ENCODE data around the gene IGSF21.
"Not testable (repeated sequence)": the region's sequence is repeated elsewhere in the genome, so short reads cannot be mapped to it uniquely, and the experiment has no call there.

The IGSF21 gene

DNA sequence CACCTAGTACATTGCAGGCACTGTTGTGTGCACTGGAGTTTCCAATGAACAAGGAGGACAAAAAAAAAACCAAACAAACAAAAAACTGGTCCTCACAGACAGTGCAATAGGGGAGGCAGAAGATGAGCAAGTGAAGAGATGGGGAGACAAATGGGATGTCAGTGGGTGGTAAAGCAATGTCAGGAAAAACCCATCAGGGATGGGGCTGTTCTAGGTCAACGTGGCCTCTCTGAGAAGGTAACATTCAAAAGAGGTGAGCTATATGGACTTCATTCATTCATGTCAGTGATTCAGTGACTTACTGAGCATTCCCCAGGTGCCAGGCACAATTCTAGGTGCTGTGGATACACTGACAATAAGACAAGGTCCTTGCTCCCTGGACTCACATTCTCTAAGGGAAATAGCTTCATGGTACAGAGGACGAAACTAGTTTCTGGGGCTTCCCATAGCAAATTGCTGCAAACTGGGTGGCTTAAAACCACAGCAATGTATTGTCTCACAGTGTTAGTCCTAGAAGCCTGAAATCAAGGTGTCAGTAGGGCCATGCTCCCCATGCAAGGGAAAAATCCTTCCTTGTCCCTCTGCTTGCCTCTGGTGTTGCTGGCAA is 232.7 kb downstream of the IGSF21 start:
- DNase-seq: no peak

DNA sequence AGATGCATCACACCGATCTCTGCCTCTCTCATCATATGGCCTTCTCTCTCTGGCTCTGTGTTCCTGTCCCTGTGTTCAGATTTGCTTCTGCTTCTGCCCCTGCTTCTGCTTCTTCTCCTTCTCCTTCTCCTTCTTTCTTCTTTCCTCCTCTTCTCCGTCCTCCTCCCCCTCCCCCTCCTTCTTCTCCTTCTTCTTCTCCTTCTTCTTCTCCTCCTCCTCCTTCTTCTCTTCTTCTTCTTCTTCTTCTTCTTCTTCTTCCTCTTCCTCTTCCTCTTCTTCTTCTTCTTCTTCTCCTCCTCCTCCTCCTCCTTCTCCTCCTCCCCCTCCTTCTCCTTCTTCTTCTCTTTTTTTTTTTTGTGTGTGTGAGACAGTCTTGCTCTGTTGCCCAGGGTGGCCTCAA is 233.2 kb downstream of the IGSF21 start:
- no peak for DNase-seq

DNA sequence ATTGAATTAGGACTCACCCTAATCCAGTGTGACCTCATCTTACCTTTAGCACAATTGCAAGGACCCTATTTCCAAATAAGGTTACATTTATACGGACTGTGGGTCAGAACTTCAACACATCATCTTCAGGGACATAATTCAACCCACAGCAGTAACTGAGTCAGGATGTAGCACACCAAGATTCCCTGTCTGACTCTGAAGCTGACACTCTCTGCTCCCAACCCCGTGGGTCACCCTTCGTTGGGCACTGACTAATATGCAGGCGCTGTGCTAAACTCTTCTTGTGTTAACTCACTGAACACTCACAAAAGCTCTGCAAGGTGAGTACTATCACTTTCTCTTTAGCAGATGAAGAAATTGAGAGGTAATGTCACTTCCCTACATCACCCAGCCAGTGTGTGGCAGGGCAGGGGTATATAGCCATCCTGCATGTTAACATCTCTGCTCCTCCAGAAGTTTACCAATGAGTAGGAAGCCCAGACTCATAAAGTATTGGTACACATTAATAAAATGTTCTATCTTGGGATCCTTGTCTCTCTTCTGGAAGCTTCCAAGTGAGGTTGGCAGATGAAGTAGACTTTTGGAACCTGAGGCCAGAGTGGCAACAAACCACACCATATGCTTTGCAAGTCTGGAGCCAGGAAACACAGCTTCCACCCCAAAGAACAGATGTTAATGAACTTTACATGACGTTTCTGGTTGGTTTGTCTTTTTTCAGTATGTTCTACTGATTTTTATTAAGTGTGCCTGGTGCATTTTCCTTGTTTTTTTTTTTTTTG is 233.9 kb downstream of the IGSF21 start:
- DNase-seq: no peak

DNA sequence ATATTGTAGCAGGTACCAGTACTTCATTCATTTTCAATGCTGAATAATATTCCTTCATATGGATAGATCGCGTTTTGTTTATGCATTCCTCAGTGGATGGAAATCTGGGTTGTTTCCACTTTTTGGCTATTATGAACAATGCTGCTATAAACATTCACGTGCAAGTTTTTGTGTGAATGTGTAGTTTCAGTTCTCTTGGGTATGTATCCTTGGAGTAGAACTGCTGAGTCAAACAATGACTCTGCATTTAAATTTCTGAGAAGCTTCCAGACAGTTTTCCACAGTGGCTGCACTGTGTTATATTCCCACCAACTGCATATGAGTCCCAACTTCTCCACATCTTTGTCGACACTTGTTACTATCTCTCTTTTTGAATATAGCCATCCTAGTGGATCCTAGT is 235.1 kb downstream of the IGSF21 start:
- no peak for DNase-seq

DNA sequence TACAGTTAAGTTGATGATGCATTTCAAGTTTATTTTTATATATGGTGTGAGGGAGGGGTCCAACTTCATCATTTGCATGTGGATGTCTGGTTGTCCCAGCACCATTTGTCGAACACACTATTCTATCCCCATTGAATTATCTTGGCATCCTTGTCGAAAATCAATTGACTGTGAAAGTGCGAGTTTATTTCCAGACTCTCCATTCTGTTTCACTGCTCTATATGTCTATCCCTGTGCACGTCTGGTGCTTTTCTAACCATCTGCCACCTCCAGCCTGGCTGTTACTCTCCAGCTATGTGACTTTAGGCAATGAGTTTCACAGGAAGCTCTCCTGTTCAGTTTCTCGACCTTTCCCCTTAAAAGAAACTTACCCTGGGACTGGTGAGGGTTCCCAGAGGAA is 236.0 kb downstream of the IGSF21 start:
- DNase-seq: no peak

DNA sequence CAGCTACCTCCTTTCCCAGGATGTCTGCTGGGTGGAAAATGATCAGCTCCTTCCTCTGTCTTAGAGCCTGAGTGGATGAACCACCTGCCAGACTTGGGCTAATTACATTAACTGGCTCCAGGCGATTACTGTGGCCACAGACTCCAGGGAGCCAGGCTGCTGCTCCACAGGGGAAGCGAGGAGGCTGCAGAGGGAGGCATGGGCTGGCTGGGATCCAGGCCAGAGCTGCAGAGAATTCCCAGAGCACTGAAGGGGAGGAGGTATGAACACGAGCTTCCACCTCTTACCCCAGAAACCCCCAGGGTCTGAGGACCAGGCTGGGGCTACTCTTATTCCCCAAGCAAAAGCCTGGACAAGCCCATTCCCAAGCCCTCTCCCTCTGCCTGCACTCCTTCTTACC is 237.2 kb downstream of the IGSF21 start:
- DNase-seq: peak; percentile 84

DNA sequence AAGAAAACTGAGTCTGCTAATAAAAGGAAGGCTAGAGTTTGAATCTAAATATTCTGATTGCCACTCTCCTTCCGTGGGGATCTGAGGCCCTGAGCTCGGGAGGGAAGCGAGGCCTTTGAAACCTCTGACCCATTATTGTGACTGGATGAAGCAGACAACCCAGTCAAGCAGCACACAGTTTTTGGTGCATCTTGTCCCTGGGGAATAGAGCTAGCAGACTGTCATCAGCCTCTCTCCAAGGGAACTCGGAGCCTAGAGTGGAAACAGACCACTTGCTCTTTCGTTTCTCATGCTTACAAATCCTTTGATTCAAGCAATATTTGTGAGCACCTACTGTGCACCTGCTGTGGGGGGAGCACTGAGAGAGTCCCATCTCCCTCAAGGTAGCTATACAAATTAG is 240.0 kb downstream of the IGSF21 start:
- no peak for DNase-seq

DNA sequence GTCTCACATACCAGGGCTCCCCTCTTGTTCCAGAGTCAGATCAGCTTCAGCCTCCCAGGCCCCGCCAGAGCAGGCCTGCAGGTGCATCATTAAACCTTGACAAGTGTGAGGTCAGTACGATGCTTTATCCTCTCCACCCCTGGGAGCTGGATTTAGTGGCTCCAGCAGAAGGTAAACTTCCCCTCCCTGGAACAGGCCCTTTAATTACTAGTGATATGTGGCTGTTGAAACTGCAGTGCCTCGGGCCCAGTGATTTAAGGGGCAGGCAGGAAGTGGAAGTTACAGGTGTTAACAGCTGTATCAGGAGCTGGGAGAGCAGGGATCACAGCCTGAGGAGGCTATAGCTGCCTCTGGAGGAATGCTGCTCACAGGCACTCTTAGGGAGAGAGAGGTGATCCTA is 240.8 kb downstream of the IGSF21 start:
- DNase-seq: no peak

DNA sequence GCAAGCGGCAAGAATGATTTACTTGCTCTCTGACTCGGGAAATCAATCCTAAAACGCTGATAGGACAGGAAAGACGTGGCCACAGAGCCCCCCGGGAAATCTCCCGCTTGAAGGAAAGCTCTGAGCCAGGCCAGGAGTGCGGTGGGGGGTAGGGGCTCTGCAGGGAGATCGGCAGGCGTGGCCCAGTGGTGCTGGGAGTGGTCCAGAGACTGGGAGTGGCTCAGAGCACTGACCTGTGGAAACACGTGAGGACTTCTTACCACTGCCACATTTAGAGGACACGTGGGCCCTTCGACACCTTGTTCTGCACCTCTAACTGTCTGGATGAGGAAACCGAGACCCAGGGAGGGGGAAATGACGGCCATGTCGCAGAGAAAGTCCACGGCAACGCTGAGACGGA is 243.1 kb downstream of the IGSF21 start:
- no peak for DNase-seq

DNA sequence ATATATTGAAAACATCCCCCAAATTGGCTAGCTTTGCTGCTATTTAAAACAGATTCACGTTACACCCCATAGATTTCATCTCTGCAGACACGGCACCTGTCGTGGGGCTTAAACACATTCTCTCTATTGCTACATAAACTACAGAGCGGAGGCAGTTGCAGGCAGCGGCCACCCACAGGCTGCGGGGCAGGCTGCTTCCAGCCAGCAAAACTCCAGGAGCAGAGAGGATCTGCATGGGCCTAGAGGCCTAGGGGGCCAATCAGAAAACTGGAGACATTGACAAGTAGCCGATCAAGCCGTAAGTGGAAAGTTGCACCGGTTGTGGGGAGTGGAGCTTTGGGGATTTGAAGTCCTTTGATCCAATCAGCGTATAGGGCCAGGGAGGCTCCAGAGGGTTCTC is 244.1 kb downstream of the IGSF21 start:
- no peak for DNase-seq

DNA sequence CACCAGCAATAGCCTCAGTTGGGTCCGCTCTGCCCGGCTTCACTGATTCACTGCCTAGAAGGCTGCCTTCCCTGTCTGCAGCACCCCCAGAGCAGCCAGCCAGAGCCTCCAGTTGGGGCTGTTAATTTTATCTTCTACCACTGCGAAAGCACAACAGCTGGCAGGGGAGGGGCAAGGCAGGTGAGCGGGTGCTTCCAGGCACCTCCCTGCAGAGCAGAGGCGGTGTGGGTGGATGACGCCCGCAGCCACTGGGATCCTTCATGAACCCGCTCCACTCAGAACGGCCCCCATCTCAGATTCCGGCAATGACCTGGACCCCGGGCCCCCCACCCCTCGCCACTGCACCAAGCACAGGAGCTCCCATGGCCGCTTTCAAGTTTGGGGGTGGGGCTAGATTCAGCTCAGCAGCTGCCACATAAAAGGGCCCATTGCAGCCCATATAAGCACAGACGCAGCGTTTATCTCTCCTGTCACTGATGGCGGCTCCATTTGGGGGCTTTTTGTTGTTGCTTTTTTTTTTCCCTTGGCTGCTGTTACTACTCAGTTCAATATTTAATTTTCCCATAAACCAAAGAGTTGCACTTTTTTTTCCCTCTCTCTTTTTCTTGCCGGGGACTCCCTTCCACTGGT is 245.2 kb downstream of the IGSF21 start:
- DNase-seq: no peak

DNA sequence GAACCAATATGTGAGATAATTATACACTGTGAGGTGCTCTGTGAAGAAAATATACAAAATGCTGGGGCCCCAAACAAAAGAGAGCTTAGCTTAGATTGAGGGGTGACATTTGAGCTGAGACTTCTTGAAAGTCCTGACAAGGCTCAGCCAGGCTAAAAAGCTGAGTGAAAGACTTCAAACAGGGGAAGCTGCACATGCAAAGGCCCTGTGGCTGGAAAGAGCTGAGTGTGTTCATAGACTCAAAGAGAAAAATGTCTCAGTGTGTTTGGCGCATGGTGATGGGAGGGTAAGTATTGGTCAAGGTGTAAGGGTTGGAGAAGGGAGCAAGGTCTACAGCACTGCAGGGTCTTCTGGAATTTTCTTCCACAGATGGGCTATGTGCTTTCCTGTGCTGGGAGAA is 245.9 kb downstream of the IGSF21 start:
- DNase-seq: no peak

DNA sequence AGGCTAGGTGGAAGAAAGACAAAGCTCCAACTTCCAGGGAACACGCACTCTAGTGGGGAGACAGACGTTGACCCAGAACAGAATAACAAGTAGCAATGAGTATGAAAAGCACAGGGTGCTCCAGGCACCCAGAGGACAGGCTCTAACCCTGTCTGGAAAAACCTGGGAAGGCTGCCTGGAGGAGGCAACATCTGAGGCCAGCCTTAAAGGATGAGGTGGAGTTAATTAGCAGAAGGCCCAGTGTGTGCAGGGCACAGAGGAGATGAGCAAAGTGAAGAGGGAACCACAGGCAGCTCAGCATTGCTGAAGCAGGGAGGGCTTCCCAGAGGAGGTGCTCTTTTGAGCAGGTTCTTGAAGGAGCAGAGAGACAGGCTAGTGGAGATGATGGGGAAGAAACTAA is 246.4 kb downstream of the IGSF21 start:
- DNase-seq: no peak

DNA sequence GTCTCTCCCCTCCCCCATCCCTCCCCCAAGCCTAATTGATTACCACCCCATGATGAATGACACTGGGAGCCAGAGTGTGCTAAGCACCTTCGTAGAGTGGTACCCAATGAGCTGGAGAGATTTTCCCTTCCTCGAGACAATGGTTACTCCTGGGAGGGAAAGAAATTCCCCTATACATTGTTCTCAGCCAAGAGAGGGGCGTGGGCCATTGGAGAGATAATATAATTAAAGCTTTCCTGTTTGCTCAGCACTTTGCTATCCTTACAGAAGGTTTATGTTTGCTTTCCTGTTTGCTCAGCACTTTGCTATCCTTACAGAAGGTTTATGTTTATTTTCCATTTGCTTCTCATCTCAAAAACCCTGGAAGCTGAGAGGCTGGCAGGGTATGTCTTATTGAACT is 247.0 kb downstream of the IGSF21 start:
- DNase-seq: no peak

DNA sequence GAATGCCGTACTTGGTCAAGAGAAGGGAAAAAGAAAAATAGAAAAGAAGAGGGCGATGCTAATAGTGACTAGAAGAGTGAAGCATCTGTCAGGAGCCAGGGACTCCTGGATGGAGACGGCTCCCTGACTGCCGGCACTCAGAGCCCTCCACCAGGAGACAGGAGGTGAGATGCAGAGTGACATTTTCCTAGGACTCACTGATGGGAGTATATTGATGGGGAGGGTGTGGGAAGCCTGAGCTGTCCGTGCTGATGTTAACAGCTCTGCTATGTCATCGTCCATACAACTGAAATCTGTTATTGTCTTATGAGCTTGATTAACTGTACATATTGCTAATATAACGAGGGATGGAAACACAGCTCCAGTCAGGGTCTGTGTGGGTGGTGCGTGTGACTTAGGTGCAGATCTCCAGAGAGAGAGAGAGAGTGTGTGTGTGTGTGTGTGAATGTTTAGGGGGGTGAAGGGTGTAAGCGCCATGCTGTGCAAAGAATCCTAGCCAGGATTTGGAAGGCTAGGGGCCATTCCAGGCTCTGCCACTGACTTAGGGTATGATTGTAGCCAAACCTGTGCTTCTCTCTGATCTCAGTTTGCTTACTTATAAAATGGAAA is 250.1 kb downstream of the IGSF21 start:
- no peak for DNase-seq

DNA sequence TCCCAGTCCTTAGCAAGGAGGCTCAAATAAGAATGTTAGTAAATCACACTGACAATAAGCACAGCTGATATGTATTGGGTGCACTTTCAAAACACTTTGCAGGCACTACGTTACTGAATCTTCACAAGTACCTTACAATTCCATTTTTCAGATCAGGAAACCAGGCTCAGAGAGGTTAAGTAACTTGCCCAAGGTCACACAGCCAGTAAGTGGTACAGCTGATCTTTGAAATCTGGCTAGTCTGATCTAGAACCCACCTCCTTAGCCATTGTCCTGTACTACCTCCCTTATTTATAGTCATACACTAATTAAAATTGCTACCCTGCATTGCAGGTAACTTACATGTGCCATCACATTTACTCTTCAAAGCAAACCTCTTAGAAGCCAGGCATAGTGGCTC is 251.0 kb downstream of the IGSF21 start:
- DNase-seq: no peak

DNA sequence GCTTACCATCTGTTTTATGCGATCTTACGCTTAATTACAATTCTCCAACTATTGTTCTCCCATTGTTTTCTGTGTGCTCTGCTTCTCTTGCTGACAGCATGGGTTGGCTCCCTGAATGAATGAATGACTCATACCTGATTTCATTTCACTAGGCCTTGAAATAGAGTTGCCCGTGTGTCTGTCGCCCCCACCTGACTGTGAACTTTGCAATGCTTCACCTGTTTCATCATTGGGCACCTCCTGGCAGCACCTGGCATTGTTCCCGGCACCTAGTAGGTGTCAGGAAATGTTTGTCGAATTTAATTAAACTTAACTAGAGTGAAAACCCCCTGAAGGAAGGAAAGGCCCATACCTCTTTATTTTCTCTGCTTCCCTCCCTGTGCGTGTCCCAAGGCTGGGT is 252.7 kb downstream of the IGSF21 start:
- no peak for DNase-seq

DNA sequence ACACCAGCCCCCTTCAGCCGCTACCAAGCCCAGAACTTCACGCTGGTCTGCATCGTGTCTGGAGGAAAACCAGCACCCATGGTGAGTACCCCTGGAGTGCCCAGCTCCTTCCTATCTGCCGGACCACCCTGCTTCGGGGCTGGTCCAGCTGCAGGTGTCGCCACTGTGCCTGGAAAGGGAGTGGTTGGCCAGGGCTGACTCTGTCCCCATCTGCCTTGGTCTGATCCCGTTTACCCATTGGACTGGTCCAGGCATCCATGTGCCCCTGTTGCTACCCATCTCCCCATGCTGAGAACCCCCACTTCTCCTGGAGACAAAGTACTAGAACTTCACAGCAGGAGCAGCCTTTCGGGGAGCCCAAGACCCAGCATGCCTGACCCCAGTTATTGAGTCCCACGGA is 254.6 kb downstream of the IGSF21 start:
- no peak for DNase-seq

DNA sequence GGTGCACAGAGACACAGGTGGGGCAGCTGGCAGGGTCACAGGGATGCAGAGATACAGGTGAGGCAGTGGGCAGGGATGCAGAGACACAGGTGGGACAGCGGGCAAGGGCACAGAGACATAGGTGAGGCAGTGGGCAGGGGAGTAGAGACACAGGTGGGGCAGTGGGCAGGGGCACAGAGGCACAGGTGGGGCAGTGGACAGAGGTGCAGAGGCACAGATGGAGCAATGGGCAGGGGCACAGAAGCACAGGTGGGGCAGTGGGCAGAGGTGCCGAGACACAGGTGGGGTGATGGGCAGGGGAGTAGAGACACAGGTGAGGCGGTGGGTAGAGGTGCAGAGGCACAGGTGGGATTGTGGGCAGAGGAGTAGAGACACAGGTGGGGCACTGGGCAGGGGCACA is 255.8 kb downstream of the IGSF21 start:
- DNase-seq: no peak

DNA sequence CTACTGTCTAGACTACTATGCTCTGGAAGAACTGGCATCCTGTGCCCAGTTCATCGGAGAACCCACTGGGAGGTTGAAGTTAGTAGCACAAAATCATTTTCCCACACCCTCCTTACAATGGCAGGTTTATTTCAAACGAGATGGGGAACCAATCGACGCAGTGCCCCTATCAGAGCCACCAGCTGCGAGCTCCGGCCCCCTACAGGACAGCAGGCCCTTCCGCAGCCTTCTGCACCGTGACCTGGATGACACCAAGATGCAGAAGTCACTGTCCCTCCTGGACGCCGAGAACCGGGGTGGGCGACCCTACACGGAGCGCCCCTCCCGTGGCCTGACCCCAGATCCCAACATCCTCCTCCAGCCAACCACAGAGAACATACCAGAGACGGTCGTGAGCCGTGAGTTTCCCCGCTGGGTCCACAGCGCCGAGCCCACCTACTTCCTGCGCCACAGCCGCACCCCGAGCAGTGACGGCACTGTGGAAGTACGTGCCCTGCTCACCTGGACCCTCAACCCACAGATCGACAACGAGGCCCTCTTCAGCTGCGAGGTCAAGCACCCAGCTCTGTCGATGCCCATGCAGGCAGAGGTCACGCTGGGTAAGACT is 257.6 kb downstream of the IGSF21 start:
- no peak for DNase-seq

DNA sequence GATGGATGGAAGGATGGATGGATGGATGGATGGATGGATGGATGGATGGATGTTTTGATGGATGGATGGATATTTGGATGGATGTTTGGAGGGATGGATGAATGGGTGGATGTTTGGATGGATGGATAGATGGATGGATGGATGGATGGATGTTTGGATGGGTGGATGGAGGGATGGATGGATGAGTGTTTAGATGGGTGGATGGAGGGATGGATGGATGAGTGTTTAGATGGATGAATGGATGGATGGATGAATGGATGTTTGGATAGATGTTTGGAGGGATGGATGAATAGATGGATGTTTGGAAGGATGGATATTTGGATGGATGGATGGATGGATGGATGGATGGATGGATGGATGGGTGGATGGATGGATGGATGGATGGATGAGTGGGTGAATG is 264.9 kb downstream of the IGSF21 start:
- not testable (repeated sequence) for DNase-seq

DNA sequence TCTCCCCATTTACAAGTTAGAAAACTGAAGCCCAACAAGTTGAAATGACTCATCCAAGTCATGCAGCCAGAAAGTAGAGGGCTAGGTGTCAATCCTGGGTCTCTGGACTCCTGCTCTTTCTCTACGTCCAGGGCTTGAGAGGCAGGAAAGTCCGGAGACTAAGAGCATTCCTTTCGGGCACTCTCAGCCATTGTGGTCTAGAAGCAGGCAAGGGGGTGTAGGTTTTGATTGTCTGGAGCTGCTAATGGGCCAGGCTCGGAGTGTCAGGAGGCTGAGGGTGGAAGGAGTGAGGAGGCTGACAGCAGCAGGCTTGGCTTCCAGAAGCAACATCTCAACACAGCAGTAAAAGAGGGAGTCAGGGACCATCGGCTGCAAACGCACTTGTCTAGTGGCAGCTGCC is 265.6 kb downstream of the IGSF21 start:
- no peak for DNase-seq

DNA sequence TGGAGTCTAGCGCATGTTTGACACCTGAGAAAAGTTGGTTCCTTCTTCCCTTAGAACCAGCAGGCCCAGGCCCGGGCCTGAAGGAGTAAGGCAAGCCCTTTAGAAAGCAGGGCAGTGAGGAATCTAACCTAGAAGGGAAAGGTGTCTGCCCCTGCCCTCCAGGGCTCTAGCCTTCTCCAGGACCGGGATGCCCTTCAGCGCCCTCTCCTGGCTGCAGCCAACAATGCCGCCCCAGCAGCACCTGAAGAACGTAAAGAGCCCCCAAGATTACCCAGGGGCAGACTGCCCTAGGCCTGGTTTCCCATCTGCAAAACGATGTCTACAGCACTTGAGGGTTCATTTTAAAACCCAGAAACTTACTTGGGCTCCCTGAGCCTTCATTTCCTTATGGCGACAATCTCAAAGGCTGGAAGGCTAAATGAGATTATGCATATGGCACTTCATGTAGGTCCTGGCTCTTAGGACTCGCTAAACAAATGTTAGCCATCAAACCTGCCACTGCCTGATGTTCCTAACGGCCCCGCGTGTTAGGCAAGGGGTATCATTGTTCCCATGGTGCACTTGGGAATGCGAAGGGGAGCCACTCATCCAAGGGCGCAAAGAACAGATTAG is 266.4 kb downstream of the IGSF21 start:
- no peak for DNase-seq

All from NCI-H2107 (cell line).